Measurements from ENCODE around the gene PPA1. TPM values are rescaled to one million over a fixed set of nuclear protein-coding genes. Genes with fewer than 3 reads are reported as not detected.

PPA1 gene
- total and polyA plus RNA-seq, 8 donors, result 18.1 to 217 (median 125) TPM

DNA sequence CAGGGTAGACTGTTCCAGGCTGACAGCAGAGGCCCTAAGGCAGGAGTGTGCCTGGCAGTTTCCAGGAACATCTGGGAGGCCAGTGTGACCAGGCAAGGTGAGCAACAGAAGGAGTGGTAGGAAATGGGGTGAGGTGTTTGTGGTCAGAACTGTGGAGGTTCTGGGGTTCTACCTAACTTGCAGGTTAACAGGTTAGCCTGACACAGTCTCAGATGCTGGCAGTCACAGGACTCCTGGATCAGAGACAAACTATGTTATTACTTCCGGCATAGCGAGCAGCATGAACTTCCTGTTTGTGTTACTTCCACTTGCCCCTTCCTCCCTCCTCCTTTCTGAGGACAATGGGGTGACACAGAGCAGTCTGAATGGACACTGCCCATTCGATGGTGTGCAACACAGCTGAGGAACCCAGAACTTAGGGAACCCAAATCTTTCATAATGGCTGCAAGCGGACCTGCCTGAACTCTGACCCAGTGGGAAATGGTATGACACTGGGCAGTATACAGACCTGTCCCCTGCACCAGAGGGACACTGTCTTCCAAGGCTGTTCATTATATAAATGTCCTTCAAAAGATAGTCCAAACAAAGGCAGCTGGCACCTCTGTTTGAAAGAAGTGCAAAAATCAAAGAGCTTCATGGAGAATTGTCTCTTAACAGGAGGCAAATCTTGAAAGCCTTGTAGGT is 59.0 kb downstream of the PPA1 start:
- peak in 1 of 2 donors; percentile 48 for DNase-seq
- no peaks in the 10 kb centered on the region for H3K9me3 ChIP-seq
- WGBS, 5 donors, result 38 to 43% (median 42%) methylated on average over 4 of the region's 4 CpGs
- TF ChIP-seq POLR2AphosphoS5 (IDR thresholded peaks at IDR 0.05) (no peak), EP300 (IDR thresholded peaks at IDR 0.05) (no peak), POLR2A (IDR thresholded peaks at IDR 0.05) (no peak), CTCF (IDR thresholded peaks at IDR 0.05) (no peak)
- H3K36me3 ChIP-seq, result no peaks in the 10 kb centered on the region
- peak overlapping the region in 4 of 5 donors; percentile 28 to 72 (median 66) for H3K27ac ChIP-seq
- no peaks in the 10 kb centered on the region for H3K27me3 ChIP-seq
- intact Hi-C loops (cut with DNase I; ENCODE audit: low total_unique reads), result no loop called here
- H3K4me3 ChIP-seq, result no peak overlapping the region
- peaks cover 12 to 22% (median 16%) of the 10 kb centered on the region in 4 donors for H3K4me1 ChIP-seq

GRCh38 chr10:70169649-70170364 is 63.4 kb downstream of the PPA1 start:
- peak in 1 of 2 donors; percentile 32 for DNase-seq
- H3K9me3 ChIP-seq, result no peaks in the 10 kb centered on the region
- WGBS, 5 donors, result 0 to 2% (median 1%) methylated on average over 31 to 40 of the region's 40 CpGs
- H3K4me3 ChIP-seq, result peak overlapping the region; percentile 81 to 94 (median 86)
- H3K4me1 ChIP-seq, result peaks cover 40 to 64% (median 49%) of the 10 kb centered on the region in 4 donors
- peaks cover 0 to 11% (median 8%) of the 10 kb centered on the region in 4 donors for H3K36me3 ChIP-seq
- intact Hi-C loops (cut with DNase I; ENCODE audit: low total_unique reads), result no loop called here
- peak overlapping the region; percentile 92 to 98 (median 96) for H3K27ac ChIP-seq
- H3K27me3 ChIP-seq, result no peaks in the 10 kb centered on the region
- no peak for TF ChIP-seq POLR2A (IDR thresholded peaks at IDR 0.05)
- no peak for TF ChIP-seq EP300 (IDR thresholded peaks at IDR 0.05)
- no peak for TF ChIP-seq CTCF (IDR thresholded peaks at IDR 0.05)

GRCh38 chr10:70169011-70169410 is 64.2 kb downstream of the PPA1 start:
- H3K27me3 ChIP-seq, result no peaks in the 10 kb centered on the region
- WGBS, 5 donors, result 13 to 30% (median 26%) methylated on average over 2 of the region's 2 CpGs
- intact Hi-C loops (cut with DNase I; ENCODE audit: low total_unique reads), result no loop called here
- peak overlapping the region; percentile 81 to 94 (median 86) for H3K4me3 ChIP-seq
- no peak for DNase-seq
- H3K9me3 ChIP-seq, result no peaks in the 10 kb centered on the region
- H3K4me1 ChIP-seq, result peaks cover 38 to 67% (median 52%) of the 10 kb centered on the region in 4 donors
- TF ChIP-seq POLR2A (IDR thresholded peaks at IDR 0.05), result no peak
- TF ChIP-seq CTCF (IDR thresholded peaks at IDR 0.05), result no peak
- TF ChIP-seq EP300 (IDR thresholded peaks at IDR 0.05), result no peak
- no peak for TF ChIP-seq POLR2AphosphoS5 (IDR thresholded peaks at IDR 0.05)
- H3K36me3 ChIP-seq, result peaks cover 0 to 11% (median 10%) of the 10 kb centered on the region in 4 donors
- peak overlapping the region in 4 of 5 donors; percentile 92 to 98 (median 94) for H3K27ac ChIP-seq

DNA sequence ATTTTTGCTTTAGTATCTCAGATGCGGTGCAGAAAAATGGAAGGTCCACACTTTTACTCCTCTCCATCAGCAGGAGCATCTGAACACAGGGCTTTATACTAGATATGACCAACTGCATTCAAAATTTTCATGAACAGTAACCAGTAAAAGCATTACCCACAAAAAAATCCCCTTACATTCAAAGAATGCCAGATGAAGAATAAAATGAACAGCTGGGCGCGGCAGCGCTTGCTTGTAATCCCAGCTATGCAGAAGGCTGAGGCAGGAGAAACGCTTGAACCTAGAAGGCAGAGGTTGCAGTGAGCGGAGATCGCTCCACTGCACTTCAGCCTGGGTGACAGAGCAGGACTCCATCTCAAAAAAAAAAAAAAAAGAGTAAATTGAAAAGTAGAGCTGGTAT is 66.0 kb downstream of the PPA1 start:
- Histone ChIP-seq H3K27me3 (no peaks in the 10 kb centered on the region), H3K27ac (no peak overlapping the region), H3K36me3 (peaks cover 0 to 11% (median 10%) of the 10 kb centered on the region in 4 donors), H3K4me3 (no peak overlapping the region), H3K9me3 (no peaks in the 10 kb centered on the region), H3K4me1 (peaks cover 47 to 79% (median 64%) of the 10 kb centered on the region in 4 donors)
- intact Hi-C loops (cut with DNase I; ENCODE audit: low total_unique reads), result no loop called here
- 67 to 85% (median 73%) methylated on average over 7 of the region's 7 CpGs for WGBS, 5 donors
- TF ChIP-seq CTCF (IDR thresholded peaks at IDR 0.05) (no peak), POLR2A (IDR thresholded peaks at IDR 0.05) (no peak)
- DNase-seq, result no peak

Data from stomach (tissue), 9 donors.